ENCODE results near the gene EFCAB10.
A peak's percentile ranks its signal among the peaks of the same experiment; 100 is the strongest.
"Not testable (repeated sequence)": the region's sequence is repeated elsewhere in the genome, so short reads cannot be mapped to it uniquely, and the experiment has no call there.

The EFCAB10 gene, protein sequence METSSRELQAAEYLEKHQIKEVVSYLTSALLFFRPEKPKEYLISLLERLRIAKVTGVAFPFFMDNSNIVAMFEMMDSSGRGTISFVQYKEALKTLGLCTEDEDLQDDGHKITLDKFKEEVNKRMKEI
- total RNA-seq: 0 to 0.19 (median 0) reads per million in 18 experiments

DNA sequence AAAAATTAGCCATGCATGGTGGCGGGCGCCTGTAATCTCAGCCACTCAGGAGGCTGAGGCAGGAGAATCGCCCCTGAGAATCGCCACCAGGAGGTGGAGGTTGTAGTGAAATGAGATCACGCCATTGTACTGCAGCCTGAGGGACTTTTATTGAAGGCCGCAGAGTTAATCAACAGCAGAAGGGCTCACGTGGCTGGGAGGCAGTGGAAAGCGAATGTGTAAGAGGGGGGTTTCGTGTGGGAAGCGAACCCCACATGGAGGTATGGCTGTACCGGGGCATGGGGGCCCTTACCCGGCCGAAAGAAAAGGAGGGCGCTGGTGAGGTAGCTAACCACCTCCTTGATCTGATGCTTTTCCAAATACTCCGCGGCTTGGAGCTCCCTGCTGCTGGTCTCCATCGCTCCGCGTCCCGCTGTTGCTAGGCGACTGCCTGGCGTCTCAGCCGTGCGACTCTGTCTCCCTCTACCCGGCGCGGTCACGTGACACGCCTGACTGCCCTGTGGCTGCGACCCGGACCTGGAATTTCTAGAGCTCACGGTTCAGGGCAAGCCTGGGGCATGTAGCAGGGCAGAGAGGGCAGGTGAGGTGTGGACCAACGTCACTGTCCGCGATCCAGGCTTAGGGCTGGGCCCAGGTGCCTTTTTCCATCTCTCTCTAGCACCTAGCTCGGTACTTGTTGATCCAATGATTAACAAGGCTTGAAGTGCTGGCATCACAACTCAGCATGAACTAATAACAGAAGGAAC lies at the start of gene EFCAB10:
EFCAB10 (minus strand) TSS at position 428 of the 746 bp plus-strand sequence; CDS start at position 398, 30 bp downstream.
- peak in 1 of 2 donors; percentile 4 for DNase-seq

DNA sequence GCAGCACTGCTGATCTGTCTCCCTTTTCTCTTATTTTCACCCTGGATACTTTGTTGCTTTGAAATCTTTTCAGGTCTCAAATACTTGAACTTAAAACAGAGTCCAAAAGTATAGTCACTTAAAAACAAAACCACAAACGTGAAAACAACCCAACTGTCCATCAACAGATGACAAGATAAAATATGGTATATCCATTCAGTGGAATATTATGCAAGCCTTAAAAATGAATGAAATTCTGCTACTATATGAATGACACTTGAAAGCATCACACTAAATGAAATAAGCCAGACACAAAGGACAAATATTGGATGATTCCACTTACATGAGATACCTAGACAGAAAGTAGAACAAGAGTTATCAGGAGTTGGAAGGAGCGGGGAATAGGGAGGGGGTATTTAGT lies 44.7 kb upstream of the EFCAB10 start:
- DNase-seq: no peak

DNA sequence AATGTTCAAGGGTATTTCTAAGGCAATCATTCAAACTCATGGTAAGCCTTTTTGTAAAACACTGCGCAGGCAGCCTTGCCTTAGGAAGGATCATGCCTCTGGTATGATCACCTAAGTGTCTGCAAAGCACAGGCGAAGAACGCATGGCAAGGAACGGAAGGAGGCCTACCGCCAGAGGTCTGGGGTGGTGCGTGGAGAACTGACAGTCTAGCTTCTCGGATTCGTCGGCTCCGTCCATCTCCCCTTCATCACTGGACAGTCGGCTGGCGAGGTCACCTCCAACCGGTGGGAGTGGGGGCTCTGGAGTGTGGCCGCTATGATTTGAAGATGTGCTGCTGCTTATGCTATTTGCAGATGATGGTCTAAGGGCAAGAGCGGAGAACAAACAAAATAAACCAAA lies 42.6 kb upstream of the EFCAB10 start:
- DNase-seq: no peak

DNA sequence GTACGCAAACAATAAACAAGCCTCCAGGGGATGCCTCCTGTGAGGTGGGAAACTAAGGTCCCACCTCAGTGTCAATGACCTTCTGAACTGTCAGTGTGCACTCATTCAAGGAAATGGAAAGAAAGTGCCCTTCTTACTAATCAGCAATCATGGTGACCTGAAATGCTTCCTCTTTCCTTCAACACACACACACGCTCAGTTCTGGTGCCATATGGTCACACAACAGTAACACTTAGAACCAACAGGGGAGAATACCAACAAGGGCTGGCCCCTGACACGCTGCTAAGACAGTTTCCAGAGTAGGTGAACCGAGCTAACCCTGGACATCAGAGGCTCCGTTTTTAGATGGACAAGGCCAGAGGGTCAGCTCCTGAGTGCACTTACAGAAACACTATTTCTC lies 42.1 kb upstream of the EFCAB10 start:
- no peak for DNase-seq

DNA sequence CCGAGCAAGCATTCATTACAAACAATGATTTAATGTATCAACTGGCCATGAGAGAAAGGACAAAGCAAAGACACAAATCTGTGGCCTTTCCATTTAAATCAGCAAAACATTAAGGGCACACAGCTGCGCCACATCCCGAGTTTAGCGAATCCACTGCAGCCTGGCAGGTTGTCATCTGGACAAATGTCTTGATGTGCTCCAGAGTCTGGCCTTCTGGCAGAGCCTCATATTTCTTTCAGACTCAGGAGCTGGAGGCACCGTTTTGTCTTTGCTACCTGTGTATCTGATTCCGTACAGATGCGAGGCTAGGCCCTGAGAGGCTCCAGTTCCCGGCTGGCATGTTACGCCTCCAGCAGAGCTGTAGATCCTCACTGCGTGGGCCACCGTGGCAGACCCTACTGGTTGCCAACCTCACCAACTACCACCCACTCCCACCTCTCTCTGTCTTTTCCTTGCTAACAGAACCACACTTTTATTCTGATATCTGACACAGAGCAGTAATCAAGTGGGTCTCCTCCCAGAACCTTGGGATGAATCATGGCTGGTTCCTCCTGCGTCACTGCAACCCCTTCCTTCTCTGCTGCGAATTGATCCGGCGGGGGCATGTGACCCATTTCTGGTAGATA lies 40.9 kb upstream of the EFCAB10 start:
- DNase-seq: no peak

DNA sequence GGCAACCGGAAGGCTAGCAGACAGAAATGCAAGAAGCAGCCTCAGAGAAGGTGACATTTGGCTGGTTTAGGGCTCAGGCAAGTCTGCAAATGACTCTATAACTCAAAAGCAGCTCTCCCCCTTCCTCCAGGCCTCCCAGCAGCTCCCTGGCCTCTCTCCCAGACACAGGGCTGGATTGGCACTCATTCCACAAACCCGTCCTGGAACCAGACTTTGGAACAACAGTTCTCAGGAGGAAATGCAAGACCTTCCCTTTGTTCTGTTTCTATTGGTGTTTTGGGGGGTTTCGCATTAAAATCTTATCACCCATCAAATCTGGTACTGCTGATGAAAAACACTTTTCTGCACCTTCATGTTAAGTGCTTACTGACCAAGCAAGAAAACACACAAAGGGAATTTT lies 40.3 kb upstream of the EFCAB10 start:
- no peak for DNase-seq

DNA sequence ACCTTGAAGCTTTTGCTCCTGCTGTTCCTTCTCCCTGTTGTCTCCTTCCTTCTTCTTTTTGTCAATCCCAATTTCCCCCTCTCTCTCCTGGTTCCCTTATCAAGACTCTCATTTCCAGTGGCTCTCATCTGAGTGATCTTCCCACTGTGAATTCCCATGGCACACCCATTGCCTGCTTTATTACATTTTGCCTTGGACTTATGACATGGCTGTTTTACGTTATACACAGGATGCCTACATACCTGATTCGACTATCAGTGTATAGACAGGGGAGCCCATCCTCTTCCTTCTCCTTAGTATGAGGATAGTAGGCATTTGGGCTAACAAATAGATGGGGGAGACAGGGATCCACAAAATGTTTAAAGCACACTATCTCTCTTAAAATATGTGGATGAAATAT lies 39.9 kb upstream of the EFCAB10 start:
- DNase-seq: no peak

DNA sequence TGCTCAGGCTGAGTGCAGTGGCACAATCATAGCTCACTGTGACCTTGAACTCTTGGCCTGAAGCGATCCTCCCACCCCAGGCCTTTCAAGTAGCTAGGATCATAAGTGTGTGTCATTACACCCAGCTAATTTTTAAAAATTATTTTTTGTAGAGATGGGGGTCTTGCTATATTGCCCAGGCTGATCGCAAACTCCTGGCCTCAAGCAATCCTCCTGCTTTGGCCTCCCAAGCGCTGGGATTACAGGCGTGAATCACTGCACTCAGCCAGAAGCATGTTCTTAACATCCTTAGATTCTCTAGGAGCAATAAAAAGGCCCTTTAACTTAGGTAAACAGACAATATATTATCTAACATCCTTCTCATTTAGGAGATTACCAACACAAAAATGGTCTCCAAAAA lies 38.3 kb upstream of the EFCAB10 start:
- DNase-seq: no peak

DNA sequence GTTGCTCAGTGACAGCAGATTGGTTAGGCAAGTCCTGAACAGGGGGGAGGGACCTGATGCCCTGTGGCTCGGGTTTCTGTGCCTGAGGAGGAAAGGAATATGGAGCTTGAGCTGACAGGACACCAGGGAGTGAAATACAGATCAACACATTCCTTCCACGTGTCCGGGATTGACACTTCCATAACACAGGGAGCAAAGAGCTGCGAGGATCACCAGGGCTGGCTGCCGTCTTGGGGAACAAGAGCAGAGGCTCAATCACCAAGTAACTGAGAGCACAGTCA lies 36.7 kb upstream of the EFCAB10 start:
- no peak for DNase-seq

DNA sequence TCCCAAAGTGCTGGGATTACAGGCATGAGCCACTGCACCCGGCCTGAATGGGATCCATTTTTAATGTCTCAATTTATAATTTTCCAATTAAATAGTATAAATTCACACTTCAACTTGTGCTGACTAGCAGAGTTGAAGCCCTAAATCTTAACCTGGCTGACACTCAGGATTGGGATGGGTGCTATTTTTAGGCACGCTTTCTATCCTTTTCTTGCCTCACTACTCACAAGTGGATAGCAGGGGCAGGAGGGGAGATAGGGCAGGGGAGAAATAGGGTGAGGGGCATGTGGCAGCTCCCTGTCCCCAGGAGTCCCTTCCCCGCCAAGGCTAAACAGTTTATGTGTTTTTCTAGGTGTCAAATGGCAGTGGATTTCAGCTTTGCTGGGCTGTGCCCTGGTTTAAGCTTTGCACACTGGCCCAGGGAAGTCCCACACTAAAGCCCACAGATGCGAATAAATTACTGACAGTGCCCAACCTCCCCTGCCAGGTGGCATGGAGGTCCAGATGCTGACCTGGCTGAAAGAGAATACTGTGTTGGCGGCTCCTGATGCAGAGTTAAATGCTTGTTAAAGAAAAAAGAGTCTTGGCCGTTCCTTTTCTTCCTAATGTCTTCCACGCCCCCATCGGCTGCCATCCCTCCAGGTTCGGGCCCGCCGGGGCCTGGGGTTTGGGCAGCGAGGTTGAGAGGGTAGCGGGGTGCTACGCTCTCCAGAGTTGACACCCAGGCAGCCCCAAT lies 36.2 kb upstream of the EFCAB10 start:
- no peak for DNase-seq

DNA sequence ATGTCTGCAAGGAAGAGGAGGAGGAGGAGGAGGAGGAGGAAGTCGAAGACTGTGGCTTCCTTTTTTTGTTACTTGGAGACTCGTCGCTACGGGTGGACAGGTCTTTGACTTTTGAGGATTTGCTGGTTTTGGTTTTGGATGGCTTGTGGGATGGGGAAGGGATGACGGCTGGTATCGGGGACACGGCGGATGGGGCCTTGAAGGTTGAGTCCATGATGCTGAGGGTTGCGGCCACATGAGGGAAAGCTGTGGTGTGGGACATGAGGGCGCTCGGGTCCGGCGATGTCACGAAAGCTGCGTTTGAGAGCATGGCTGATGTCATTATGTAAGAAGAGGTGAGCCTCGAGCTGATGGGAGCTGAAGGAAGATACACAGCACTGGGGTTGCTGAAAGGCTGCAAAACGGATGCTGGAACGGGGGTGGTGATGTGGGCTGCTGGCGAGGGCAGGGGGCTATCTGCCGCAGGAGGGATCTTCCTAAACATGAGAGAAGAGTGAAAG lies 33.1 kb upstream of the EFCAB10 start:
- DNase-seq: peak in 1 of 2 donors; percentile 3

DNA sequence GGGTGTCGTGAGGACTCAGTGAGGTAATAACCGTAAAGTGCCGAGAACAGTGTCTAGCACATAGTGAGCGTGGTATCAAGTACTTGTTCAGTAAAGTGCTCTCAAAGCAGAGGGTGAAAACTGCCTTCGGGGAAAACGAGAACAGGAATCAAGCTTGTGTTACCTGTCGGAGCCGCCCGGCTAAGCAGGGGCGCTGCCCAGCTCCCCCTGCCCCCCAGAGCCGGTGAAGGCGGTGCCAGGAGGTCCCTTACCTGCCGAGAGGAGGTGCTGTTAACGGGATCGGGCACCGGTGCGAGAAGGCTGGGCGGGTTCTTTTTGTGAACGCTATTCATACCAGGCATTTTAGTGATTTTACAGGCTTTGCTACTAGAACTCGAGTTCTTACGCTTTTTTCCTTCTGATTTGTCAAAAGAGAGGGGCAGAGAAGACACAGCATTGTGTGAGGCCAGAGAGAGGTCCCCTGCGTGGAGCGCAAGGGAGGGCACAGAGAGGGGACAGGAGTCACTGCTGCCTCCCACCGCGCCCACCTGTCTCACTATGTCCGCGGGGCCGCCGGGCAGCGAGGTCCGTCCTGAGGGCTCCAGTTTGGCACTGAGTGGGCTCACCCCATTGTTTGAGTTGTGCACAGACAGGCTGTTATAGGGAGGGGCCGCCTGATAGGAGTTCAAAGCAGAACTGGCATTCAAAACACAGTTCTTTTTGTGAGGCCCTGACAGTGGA lies 32.5 kb upstream of the EFCAB10 start:
- DNase-seq: no peak

DNA sequence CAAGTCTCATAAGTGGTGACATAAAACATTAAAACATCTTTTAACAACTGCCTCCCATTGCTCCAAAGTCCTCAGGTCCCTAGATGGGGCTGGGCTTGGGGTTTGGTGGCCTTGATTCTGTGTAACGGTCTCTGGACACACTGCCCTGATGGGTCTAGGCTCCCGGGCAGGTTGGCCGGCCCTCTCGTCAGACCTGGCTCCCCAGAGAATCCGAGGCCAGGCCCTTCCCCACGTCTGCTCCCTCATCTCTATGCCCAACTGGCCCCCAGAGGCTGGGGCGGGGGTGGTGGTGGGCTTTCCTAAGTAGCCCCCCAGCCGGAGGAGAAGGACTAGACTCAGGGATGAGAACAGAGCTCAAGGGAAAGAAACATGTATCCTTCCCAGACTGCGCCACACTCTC lies 31.5 kb upstream of the EFCAB10 start:
- no peak for DNase-seq

DNA sequence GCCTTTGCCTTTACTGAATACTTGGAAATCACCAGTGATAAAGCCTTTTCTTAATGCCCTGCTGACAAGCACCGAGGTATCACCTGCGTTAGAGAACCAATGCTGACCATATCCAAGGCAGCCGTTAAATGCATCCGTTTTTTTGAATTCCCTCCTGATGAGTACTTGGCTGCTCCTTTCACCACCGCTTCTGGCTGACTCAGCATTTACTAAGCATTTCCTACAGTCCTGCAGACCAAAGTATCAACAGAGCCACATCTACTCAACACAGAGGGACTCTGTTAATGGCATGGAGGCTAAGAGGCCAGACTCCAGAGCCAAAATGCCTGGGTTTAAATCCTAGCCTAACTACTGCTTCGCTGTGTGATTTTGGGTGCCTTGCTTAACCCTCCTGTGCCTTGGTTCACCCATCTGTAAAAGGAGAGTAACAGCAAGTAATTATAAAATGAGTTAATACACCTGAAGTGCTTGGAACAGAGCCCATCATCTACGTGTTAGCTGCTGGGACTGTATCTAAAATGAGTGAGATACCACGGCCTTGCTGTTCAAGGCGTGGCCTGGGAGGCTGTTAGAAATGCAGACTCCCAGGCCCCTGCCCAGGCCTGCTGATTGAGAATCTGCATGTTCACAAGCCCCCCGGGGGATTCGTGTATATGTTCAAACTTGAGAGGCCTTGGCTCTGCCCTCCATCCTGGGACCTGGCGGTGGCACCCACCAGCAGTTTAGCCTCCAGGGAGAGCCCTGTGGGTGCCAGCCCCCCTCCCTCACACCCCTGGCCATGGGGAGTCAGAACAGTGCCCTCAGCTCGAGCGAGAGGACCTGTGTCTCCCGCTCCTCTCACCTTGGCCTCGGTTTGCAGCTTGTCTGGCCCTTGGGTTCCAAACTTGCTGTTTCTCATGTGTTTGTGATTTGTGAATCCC lies 30.8 kb upstream of the EFCAB10 start:
- DNase-seq: no peak

DNA sequence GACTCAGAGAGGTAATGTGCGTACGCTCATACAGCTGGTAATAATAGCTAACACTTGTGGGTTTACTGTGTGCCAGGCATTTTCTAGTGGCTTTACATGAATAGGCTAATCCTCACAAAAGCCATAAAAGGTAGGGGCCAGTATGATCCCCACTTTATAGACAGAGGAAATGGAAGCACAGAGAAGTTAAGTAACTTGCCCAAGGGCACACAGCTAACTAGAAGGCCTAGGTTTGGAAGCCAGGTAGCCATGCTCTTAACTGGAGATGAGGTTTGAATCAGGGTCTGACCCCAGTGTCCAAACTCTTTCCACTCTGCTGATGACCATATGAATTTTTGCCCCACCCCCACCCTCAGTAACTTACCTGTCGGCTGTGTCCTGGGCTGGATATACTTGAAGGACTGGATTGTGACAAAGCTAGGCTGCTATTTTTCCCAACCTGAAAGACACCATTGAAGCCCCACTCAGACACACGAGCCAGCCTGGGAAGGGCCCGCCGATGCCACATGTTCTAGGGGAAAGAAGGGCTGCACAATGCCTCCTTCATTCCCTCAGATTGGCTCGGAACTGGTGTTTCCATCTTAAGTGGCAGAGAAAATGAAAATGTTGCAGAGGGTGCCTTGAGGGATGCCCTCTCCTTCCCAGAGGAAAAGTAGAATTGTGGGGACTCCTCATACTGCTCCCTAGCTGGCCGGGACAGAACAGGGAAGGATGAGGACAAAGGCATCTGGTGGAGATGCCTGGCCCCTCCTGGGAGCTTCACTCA lies 29.1 kb upstream of the EFCAB10 start:
- no peak for DNase-seq

DNA sequence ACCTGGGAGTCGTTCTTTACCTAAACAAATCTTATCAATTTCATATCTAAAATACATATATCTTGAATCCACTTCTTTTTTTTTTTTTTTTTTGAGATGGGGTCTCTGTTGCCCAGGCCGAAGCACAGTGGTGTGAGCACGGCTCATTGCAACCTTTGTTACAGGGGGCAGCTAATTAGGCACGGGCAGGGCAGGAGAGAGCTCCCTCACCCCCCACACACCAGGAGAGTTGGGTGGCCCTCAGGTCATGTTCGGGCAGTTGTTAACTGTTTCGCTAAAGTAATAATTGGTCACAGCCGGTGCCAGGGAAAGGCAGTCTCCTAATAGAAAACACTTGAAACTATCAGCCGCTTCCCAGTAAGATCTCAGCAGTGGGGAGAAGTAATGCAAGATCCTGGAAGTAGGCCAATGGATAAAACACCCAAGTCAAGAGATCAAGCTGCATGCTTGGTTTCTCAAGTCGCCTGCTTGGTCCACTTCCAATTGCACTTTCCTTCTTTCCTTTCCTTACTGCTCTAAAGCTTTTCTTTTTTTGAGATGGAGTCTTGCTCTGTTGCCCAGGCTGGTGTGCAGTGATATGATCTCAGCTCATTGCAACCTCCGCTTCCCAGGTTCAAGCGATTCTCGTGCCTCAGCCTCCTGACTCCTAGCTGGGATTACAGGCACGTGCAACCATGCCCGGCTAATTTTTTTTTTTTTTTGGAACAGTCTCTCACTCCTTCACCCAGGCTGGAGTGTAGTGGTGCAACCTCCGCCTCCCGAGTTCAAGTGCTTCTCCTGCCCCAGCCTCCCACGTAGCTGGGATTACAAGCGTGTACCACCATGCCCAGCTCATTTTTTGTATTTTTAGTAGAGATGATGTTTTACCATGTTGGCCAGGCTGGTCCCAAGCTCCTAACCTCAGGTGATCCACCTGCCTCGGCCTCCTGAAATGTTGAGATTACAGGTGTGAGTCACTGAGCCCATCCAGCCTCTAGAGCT lies 21.3 kb upstream of the EFCAB10 start:
- no peak for DNase-seq

DNA sequence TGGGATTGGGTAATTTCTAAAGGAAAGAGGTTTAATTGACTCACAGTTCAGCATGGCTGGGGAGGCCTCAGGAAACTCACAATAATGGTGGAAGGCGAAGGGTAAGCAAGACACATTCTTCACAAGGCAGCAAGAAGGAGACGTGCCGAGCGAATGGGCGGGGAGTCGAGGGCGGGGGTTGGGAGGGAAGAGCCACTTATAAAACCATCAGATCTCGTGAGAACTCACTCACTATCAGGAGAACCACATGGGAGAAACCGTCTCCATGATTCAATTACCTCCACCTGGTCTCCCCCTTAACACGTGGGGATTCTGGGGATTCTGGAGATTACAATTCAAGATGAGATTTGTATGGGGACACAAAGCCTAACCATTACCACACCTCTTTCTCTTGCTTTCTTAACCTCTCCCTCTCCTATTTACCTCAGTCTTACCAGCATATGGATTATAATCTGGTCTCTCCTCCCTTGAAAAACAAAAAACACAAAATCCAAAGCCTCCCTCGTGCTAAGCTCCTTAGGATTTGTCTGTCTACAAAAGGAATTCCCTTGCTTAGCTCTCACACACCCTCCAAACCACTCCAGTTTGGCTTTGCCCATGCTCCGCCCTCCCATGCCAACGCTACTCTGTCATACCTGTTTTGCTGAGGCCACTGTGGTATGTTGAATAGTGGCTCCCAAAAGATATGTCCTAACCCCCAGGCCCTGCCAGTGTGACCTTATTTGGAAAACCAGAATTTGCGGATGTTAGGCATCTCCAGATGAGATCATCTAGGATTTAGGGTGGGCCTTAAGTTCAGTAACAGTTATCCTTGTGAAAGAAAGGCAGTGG lies 19.6 kb upstream of the EFCAB10 start:
- no peak for DNase-seq

DNA sequence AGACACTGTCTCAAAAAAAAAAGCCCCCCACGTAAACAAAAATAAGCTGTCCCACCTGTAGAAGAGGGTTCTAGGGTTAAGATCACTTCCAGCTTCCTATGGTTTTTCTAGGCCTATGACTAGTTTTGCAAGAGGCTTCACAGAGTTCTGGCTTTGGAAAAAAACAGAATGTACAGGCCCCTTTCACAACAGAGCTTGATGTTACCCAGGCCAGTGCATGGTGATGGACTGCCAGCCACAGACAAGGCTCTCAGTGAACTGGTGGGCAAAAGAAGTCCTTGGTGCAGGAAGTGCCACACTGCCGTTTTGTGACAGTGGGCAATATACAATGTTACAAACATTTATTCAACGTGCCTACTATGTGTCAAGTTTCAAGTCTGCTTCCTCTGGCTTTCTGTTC lies 18.3 kb upstream of the EFCAB10 start:
- no peak for DNase-seq

DNA sequence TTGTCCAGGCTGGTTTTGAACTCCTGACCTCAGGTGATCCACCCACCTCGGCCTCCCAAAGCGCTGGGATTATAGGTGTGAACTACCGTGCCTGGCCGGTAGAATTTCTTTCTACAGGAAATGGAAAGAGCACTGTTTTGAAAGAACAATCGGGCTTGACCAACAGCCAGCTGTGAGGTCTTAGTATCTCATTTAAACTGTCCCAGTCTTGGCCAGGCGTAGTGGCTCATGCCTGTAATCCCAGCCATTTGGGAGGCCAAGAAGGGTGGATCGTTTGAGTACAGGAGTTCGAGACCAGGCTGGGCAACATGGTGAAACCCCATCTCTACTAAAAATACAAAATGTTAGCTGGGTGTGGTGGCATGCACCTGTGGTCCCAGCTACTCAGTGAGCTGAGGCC lies 17.8 kb upstream of the EFCAB10 start:
- DNase-seq: not testable (repeated sequence)

All from inflammatory macrophage (primary cell).